Measurements from ENCODE around the gene ALK. TPM values are rescaled to one million over a fixed set of nuclear protein-coding genes. Genes with fewer than 3 reads are reported as not detected.

Gene ALK
- under 1 TPM in 1 of 4 donors, not detected in 3; 0.66 TPM for total RNA-seq

- WGBS, 2 donors, result 0 to 1% methylated on average over 4 to 10 of the region's 27 CpGs
- intact Hi-C loops (cut with DNase I; ENCODE audit: low total_unique reads), result loop anchor here (5.0 to 10.0 kb wide), 2 partner anchors 103 to 151 kb away; no protein-coding TSS in a partner anchor
- no peak within 1 kb of the TSS for H3K4me3 ChIP-seq (ENCODE audit: low read depth, poor library complexity, severe bottlenecking)
- TF ChIP-seq POLR2A (IDR thresholded peaks at IDR 0.05), result no peak
- TF ChIP-seq CTCF (IDR thresholded peaks at IDR 0.05), result no peak
- DNase-seq (ENCODE audit: low spot score in 2 of 2), result peak; percentile 82 to 90
These were observed at the start of gene ALK for GRCh38 chr2:29921560-29921915. Gene ALK (minus strand): TSS chr2:29921586. CDS start chr2:29920659, 927 bp downstream.

DNA sequence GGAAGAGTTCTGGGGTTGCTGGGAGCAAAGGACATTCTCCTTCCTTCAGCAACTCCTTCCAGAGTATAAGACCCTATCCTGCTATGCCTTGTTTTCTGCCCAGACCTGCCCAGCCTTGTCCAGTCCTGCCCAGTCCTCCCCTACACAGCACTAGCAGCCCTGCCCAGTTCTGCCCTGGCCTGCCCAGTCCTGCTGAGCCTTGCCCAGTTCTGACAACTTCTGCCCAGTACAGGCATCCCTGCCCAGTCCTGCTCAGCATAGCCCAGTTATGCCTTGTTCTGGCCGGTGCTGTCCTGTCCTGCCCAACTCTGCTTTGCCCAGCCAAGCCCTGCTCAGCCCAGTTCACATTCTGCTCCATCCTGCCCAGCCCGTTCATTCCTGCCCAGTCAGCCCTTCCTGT lies 44.9 kb upstream of the ALK start:
- 53 to 58% methylated on average over 2 of the region's 2 CpGs for WGBS, 2 donors
- no peak overlapping the region for H3K4me3 ChIP-seq (ENCODE audit: low read depth, poor library complexity, severe bottlenecking)
- intact Hi-C loops (cut with DNase I; ENCODE audit: low total_unique reads), result no loop called here
- TF ChIP-seq POLR2A (IDR thresholded peaks at IDR 0.05), result no peak
- TF ChIP-seq CTCF (IDR thresholded peaks at IDR 0.05), result no peak
- no peak for DNase-seq (ENCODE audit: low spot score in 2 of 2)

DNA sequence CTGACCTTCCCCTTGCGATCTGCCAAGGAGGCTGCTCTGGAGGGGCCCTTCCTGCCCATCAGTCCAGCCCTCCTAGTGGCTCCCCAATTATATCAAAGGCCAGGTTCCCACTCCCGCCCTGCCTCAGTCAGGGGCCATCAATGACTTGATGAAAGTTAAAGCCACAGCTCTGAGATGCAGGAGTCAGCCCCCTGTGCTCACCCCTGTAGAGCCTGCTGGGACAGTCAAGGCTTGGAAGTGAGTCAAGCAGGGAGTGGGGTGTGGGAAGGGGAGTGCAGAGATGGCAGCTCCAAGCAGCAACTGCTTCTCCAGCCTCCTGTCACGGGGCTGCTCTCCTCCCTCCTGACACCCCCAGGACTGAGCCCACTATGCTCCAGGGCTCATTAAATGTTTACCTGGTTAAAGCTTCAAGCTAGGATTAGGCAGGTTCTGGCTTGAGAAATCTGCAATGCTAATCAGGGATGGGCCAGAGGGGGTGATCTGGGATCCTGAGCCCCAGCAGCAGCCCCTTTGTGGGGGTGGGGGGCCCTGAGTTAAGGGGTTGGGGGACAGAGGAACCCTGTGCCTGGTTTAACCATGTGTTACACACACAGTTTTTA lies 42.7 kb upstream of the ALK start:
- WGBS, 2 donors, result 45 to 59% methylated on average over 3 of the region's 3 CpGs
- intact Hi-C loops (cut with DNase I; ENCODE audit: low total_unique reads), result no loop called here
- no peak overlapping the region for H3K4me3 ChIP-seq (ENCODE audit: low read depth, poor library complexity, severe bottlenecking)
- no peak for DNase-seq (ENCODE audit: low spot score in 2 of 2)
- TF ChIP-seq CTCF (IDR thresholded peaks at IDR 0.05), result no peak
- no peak for TF ChIP-seq POLR2A (IDR thresholded peaks at IDR 0.05)

DNA sequence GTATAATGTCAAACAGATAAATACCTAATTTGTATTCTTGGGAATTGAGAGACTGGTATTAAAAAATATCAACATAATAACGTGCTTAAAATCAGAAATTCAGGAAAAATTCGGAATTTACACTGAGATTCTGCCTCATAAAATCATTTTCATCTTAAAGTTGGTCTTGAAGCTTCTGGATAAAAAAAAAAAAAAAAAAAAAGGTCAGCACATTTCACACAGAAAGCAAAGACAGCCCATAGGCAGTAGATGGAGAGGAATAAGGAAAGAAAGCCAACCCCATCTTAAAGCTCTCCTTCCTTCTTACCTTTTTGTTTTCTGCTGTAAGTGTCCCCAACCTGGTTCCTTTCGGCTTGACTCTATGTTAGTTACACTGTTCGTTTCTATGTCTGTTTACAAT lies 41.5 kb upstream of the ALK start:
- H3K4me3 ChIP-seq (ENCODE audit: low read depth, poor library complexity, severe bottlenecking), result no peak overlapping the region
- 73% methylated on average over 4 of the region's 4 CpGs for WGBS, 2 donors
- no peak for TF ChIP-seq CTCF (IDR thresholded peaks at IDR 0.05)
- TF ChIP-seq POLR2A (IDR thresholded peaks at IDR 0.05), result no peak
- intact Hi-C loops (cut with DNase I; ENCODE audit: low total_unique reads), result no loop called here
- no peak for DNase-seq (ENCODE audit: low spot score in 2 of 2)

DNA sequence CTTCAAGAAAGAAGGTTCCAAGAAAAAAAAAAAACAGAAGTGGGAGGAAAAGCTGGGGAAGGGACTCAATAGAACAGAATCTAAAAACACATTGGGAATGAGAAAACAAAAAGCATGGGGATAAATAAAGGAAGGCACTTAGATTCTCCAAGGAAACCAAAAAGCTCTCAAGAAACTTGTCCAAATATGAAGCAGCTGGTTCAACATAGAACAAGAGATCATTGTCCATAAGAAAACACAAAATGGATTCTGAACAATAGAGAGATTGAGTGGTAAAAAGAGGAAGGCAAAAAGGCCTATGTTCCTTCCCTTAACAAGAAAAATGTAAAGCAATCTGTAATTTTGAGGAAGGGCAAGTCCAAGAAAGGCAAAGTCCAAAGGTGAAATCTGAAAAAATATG lies 32.9 kb upstream of the ALK start:
- H3K4me3 ChIP-seq (ENCODE audit: low read depth, poor library complexity, severe bottlenecking), result no peak overlapping the region
- intact Hi-C loops (cut with DNase I; ENCODE audit: low total_unique reads), result no loop called here
- TF ChIP-seq CTCF (IDR thresholded peaks at IDR 0.05) (no peak), POLR2A (IDR thresholded peaks at IDR 0.05) (no peak)
- no peak for DNase-seq (ENCODE audit: low spot score in 2 of 2)

DNA sequence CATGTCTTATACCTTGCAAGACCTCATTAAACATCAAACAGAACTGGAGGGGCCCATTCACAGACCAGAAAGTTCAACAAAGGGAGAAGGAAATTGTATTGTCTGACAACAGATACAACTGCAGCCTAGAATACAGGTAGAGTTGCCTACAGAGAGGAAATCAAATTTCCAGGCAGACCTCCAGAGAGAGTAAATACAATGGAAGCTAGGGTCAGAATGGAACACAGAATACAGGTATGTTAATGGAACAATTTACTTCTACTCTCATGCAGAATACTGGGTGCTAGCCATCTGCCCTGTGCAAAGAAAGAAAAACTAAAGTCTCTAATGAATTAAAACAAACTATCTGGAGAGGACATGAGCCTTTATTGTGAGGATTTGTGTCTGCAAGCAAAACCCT lies 31.6 kb upstream of the ALK start:
- H3K4me3 ChIP-seq (ENCODE audit: low read depth, poor library complexity, severe bottlenecking), result no peak overlapping the region
- TF ChIP-seq CTCF (IDR thresholded peaks at IDR 0.05) (no peak), POLR2A (IDR thresholded peaks at IDR 0.05) (no peak)
- intact Hi-C loops (cut with DNase I; ENCODE audit: low total_unique reads), result no loop called here
- DNase-seq (ENCODE audit: low spot score in 2 of 2), result no peak
